ENCODE measurements around the gene DDX41.

DDX41 gene

DNA sequence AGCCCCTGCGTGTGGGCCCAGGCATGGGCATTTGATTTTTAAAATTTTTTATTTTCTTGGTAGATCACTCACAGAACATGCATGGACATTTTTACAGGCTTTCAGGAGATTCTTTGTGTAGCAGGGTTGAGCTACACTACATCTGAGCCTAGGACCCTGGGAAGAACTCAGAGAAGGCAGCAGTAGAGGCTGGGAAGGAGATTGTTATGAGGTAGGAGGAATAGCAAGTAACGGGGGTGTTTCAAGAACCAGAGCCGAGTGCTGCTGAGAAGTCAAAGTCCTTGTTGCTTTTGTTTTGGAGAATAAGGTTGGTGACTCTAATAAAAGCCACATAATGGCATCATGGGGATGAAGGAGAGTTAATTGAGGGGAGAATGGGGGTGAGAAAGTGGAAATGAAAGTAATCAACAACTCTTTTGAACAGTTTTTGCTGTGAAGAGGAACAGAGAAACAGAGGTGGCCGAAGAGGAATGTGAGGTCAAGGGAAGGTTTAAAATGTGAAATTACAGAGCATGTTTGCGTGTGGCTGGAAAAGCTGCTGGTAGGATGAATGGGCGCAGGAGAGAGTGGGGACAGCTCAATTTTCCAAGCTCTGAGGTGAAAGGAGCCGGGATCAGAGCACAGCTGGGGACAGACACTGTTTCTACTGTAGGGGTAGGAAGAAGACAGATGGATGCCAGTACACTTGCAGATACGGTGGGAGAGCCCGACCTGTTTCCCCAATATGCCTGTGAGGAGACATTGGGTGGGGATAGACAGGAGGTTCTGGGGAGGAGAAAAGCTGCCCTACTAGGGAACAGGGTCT lies 14.7 kb downstream of the DDX41 start:
- DNase-seq (ENCODE audit: extremely low spot score, insufficient read length, low read depth) (no peak), FAIRE-seq (peak; percentile 88)

DNA sequence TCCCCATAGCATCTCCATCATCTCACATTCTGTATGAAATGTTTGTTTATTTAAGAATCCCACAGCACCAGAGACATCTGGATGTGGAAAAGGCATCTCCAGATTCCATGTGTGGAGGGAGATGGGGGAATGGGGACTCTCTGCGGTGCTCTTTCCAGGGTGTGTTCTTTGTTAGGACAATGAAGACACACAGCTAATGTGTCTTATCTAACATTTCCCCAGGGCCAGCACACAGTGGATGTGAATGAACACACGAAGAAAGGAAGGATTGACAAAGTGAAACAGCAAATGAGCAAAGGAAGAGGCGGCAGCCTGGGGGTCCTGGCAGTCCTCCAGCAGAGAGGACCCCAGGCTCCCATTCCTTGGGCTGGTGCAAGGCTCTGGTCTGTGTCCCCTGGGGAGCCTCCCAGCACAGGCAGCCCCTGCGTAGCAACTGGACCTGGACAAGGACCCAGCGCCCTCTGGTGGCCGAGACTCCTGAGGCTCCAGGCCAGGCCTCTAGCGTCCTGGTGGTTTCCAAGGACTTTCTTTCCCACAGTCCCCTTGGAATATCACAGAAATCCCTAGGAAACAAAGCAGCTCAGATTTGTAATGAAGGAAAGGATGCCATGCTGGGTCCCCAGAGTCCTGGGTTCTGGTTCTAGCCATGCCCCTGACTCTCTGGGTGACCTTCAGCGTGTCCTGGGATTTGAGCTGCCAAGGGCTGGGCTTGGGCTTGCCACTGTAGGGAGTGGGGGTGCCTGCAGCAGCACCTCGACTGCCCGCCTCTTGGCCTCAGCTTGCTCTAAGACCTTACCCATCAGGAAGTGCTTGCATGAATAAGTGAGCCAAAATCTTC lies 15.9 kb downstream of the DDX41 start:
- DNase-seq (ENCODE audit: extremely low spot score, insufficient read length, low read depth) (no peak), FAIRE-seq (peak; percentile 78)

DNA sequence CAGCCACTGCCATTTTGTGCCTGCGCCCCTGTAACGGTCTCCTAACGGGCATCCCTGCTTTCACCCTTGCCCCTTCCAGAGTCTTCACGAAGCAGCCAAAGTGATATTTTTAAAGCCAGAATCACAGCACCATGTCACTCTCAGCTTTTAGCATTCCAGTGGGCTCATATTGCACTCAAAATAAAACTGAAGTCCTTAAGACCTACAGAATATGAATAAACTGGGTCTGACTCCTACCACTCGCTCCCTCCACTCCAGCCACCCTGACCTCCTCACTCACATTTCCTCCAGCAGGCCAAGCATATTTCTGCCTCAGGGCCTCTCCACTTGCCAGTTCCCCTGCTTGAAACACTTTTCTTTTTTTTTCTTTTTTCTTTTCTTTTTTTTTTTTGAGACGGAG lies 16.9 kb downstream of the DDX41 start:
- DNase-seq (ENCODE audit: extremely low spot score, insufficient read length, low read depth) (no peak), FAIRE-seq (no peak)

DNA sequence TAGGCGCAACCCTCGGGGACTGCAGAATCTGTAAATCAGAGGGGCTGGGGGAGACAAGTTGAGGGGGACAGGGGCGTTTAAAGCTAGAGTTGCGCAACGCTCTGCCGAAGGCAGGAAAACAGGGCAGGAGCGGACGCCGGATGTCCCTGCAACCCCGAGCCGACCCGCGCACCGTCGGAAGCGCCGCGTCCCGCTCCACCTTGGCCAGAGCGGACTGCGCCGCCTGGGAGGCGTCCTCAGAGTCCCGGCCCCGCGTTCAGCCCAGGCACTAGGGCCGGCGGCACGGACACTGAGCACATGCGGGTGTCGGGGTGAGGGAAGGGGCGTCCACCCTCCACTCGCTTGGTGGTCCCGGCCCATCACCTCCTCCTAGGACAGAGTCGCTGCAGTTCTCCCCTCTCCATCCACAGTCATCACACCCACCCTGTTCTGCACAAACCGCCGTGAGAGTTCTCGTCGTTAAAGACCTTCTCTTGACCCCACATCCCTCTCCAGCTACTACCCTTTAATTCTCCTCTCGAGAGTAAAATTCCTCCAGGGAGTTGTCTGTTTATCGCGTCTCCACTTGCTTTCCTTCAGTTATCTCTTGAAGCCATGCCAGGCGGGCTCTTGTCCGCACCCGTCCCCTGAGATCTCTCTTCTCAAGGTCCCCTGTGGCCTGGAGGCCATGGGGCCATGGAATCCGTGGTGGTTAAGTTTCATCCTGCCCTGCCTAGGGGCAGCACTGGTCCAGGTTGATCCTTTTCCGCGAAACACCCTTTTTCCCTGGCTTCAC lies 18.6 kb downstream of the DDX41 start:
- FAIRE-seq: no peak
- no peak for DNase-seq (ENCODE audit: extremely low spot score, insufficient read length, low read depth)

DNA sequence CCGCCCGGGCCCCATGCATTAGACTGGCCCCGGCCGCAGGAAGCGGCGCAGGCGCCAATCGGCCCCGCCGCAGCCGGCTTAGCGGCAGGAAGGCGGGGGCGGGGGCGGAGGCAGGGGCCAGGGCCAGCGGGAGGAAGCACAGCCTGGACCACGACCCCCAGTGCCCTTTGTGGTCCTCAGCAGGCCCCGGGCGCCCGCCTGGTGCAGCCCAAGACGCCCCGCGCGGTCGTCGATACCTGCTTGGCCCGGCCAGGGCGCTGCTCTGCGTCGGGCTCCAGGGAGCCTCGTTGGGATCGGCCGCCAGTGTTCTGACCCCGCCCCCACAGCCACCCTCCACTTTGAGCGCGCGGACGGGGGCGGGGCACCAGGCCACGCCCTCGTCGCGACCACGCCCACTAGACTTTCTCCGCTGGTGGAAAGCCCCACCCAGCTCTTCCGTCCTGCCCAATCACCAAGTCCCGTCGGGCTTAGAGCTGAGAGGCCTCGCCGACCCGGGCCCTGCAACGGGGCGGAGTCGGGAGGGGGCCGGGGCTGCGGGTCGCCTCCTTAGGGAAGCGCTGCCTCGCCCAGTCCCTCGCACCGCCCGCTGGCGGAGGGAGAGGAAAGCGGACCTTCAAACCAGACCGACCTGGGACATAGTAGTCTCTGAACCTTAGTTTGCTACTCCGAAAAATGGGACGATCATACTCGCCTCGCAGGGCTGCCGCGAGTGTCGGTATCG lies 19.3 kb downstream of the DDX41 start, which contains the start of gene PDLIM7:
PDLIM7 (minus strand) TSS at position 313 of the 721 bp plus-strand sequence. CDS start 1,092 bp downstream, outside the sequence.
- peak; percentile 95 for FAIRE-seq

DNA sequence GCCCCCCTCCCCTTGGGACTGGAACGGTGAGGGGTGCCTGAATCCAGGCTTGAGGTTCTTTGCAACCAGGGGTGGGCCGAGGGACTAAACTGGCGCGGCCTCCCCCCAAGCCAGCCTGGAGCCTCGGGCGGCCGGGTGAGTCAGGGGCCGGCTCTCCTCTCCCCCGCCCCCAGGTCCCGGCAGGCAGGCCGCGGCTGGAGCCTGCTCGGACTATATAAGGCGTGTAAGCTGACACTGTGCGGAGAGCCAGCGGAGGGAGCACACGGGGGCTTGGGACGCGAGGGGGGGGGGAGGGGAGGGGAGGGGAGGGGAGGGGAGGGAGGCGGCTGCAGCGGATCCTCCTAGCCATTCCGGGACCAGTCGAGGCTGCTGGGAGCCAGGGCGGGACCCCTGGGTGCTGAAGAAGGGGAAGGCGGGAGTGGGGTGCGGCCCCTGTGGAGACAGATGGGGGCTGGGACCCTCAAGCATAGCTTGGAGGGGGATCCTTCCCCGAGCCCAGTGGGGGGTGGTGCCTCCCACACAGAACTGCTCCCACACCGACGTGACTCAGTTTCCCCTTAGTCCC lies 20.0 kb downstream of the DDX41 start:
- no peak for FAIRE-seq
- DNase-seq (ENCODE audit: extremely low spot score, insufficient read length, low read depth): no peak

More for the DNA sequence above, 19.3 kb downstream of the DDX41 start, which contains the start of gene PDLIM7:
- DNase-seq (ENCODE audit: extremely low spot score, insufficient read length, low read depth): peak; percentile 95

DNA sequence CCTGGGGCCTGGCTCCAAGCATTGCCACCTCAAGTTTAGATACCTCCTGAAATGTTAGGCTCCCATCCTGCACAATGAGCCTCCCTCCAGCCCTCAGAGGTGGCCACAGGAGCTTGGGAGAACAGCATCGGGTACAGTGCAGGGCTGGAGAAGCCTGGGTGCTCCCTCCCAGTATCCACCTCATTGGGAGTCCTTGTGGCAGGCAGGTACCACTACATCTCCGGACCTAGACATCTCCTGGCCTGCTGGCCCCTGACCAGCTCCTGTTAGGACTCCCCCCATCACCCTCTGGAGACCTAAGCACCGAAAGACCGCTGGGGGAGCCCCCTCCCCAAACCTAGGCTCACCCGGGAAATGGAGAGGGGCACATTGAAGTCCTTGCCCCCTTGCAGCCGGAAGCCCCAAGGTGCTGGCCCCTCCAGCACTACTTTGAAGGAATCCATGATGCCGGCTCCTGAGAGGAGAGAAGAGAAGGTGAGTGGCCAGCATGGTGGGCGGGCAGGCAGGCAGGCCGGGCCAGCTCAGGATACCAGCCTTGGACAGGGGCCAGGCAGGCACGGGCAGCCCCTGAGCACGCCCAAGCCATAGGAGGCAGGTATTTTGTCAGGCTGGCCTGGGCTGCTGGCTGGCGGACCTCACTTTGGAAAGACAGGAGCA lies 20.6 kb downstream of the DDX41 start:
- DNase-seq (ENCODE audit: extremely low spot score, insufficient read length, low read depth) (no peak), FAIRE-seq (no peak)

DNA sequence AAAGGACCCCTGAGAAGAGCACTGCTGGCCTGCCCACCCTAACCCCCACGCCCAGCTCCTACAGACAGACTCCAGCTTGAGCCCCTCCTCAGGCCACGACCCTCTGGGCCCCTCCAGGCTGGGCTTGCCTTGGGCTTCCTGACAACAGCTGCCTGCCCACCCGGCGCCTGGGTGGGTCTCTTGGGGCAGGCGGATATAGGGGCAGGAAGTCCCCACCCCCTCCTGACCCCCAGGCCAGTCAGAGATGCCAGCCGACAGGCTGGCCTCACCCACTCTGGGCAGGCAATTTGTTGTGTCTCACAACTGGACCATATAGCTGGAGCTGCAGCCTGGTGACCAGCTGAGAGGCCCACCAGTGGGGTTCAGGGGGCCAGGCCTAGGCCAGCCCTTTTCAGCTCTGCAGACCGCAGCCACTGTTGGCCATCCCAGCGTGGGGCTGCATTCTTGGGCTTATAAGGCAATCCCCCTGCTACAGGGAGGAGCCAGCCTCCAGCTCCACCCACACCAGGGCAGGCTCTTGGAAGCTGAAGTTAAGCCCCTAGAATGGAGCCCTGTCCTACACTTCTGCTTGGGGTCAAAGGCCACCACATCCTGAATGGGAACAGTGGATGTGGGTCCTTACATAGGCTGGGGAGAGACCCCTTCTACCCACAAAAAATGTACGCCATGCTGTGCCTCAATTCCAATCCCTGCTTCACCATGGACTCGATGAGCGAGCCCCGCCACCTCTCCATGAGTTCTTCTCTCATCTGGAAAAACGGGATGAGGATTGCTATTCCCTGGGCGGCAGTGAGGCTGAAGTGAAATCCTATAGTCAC lies 21.3 kb downstream of the DDX41 start:
- no peak for DNase-seq (ENCODE audit: extremely low spot score, insufficient read length, low read depth)
- no peak for FAIRE-seq

DNA sequence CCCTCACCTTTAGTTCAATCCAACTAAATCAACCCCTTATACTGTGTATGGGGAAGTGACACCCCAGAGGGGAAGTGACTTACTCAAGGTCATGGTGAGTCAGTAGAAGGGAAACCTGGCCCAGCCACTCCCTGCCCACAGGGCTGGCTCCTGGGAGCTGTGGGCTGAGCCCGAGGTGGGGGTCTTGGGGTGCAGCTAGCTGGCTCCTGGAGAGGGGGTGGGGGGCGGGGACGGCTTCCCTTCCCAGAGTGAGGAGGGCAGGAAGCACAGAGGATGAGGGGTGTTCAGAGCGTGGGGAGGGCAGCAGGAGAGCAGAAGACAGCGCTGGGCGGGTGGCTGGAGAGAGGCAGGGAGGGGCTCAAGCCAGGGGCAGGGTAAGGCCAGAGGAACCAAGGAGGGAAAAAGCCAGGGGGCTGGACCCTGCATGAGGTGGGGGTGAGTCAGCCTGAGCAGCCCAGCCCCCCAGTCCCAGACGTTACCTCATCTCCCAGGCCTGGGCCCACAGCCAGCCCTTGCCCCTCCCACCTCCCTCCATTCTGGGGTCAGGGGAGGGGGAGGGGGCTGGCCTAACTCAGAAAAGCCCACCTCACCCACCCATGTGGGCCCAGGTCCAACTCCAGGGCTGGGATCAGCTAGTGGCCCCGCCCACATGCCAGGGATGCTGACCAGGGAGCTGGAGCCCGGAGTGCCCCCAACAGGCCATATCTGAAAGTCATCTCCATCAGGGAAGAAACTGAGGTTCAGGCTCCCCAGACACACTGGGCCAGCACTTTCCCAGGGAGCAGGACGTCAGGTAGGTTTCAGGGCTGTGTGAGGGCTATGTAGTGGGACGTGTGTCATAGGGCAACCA lies 22.2 kb downstream of the DDX41 start:
- FAIRE-seq (peak; percentile 38), DNase-seq (ENCODE audit: extremely low spot score, insufficient read length, low read depth) (no peak)

DNA sequence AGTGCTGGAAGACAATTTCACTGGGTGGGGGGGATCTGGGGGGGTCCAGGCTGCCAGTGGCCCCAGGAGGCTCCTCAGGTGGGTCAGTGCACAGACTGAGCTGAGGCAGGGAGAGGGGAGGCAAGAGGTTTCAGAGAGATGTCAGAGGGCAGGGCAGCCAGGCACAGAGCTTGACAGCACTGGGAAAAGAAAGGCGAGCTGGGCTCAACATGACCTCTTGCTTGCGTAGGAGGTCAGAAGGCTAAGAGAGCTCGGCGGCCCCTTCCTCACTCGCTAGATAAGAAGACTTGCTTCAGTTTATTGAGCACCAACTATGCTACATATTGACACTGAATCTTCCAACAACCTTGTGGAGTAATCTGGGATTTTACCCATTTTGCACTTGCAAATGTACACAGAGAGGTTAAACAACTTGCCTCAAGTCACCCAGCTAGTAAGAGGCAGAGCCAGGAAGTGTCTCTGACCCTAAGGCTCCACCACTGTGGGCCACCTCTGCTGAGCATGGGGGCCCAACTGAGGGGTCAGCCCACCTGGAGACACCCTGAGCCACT lies 22.9 kb downstream of the DDX41 start:
- no peak for FAIRE-seq
- no peak for DNase-seq (ENCODE audit: extremely low spot score, insufficient read length, low read depth)

DNA sequence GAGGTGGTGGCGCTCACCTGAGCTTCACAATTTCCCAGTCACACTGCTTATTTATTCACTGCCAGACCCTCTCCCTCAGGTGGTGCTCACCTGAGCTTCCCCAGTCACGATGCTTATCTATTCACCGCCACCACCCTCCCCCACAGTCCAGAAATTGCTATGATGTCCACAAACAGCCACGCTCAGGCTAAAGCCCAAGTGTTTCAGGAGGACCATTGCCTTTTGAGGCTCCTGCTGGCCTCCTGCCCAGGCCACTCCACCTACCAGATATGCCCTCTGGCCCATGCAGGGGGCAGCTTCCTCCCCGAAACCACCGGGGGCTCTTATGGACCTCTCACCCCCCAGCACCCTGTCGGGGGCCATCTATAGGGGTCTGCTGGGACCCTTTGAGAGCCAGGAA lies 23.9 kb downstream of the DDX41 start:
- no peak for DNase-seq (ENCODE audit: extremely low spot score, insufficient read length, low read depth)
- FAIRE-seq: no peak

DNA sequence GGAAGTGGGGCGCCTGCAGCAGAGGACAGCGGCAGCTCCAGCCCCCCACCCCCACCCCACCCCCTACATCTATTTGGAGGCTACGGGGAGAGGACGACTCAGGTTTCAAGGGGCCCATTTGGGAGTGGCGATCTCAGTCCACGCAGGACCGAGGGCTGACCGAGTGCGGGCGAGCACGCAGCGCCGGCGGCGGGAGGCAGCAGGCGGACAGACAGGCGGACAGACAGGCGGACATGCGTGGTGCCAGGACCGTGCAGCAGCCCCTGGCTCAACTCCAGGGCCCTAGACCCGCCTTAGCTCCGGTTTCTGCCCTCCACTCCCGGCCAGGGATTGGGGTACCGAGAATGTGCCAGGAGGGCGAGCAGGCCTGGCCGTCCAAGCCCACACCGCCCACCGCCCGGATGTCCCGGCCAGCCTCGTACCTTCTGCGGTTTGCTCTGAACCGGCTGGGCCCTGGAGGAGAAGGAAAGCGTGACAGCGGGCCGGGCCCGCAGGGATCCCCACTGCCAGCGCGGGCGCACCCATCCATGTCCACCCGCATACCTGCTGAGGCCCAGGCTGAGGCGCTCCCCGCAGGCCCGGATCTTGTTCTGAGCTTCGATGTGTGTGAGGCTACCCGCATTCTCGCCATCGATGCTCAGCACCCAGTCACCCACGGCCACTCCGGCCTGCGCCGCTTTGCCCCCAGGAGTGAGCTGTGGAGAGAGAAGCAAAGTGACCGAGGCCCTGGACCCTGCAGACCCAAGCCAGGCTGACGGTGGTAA lies 24.6 kb downstream of the DDX41 start:
- FAIRE-seq (no peak), DNase-seq (ENCODE audit: extremely low spot score, insufficient read length, low read depth) (no peak)

DNA sequence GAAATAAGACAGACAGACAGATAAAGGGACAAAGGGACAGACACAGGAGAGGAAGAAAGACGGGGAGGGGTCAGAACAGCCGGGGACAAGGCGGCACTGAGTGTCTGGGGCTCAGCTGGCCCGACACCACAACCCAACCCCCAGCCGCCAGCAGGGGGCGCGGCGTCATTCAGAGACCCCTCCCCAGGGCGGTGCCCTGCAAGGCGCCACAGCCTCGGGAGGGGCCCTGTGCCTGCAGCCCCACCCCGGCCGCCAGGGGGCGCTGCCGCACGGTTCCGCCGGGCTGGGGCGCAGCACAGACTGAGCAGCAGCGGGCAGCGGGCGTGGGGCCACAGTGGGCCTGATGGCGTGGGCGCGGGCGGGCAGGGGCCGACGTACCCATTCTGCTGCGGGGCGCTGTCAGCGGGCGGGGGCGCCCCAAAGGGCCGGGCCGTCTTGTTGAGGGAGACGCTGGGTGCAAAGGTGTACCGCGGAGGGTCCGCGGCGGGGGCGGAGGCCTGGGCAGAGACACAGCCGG lies 25.3 kb downstream of the DDX41 start:
- FAIRE-seq (no peak), DNase-seq (ENCODE audit: extremely low spot score, insufficient read length, low read depth) (no peak)

DNA sequence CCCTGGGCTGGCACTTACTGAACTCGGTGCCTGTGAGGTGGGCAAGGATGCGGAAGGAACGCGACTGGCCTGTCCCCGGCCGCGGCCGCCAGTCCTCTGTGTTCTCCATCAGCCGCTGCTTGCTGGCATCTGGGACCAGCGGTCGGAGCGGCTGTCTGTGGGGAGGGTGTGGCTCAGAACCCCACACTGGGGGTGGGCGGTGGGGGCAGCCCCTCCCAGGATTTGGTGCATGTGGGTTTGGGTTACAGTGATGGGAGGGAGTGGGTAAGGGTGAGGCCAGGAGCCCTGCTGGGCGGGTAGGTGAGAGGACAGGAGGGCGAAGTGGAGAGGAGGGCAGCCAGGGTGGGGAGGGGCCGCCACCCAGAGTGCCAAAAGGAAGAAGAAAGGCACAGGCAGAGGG lies 25.8 kb downstream of the DDX41 start:
- DNase-seq (ENCODE audit: extremely low spot score, insufficient read length, low read depth) (no peak), FAIRE-seq (no peak)

DNA sequence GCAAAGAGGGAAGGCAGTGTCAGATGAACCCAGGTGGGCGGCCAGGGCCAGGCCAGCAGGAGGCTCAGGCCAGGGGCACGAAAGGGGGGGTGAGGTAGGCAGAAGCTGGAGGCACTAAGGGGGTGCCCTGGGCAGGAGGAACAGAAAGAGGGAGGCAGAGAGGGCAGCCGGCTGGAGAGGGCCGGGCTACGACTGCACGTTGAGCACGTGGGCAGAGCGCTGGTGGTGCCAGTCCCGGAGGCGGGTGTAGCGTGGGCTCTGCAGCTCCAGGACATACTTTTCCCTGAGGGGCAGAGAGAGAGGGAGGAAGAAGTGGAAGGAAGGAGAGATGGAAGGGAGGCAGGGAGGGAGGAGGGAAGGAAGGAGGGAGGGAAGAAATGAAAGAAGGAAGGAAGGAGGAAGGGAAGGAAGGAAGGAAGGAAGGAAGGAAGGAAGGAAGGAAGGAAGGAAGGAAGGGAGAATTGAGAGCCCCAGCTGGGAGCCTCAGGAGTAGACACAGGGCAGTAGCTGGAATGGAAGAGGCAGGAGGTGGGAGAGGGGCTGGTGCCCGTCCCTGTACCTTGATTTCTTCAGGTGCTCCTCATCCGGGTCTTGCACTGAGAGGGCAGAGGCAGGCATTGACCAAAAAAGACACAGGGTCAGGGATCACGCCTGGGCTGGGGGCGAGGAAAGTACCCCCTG lies 26.3 kb downstream of the DDX41 start:
- FAIRE-seq (no peak), DNase-seq (ENCODE audit: extremely low spot score, insufficient read length, low read depth) (no peak)
